ENCODE data around the gene PNPLA1.

Gene PNPLA1, protein sequence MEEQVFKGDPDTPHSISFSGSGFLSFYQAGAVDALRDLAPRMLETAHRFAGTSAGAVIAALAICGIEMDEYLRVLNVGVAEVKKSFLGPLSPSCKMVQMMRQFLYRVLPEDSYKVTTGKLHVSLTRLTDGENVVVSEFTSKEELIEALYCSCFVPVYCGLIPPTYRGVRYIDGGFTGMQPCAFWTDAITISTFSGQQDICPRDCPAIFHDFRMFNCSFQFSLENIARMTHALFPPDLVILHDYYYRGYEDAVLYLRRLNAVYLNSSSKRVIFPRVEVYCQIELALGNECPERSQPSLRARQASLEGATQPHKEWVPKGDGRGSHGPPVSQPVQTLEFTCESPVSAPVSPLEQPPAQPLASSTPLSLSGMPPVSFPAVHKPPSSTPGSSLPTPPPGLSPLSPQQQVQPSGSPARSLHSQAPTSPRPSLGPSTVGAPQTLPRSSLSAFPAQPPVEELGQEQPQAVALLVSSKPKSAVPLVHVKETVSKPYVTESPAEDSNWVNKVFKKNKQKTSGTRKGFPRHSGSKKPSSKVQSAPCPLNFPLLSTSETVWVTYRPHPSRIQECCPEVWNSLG

DNA sequence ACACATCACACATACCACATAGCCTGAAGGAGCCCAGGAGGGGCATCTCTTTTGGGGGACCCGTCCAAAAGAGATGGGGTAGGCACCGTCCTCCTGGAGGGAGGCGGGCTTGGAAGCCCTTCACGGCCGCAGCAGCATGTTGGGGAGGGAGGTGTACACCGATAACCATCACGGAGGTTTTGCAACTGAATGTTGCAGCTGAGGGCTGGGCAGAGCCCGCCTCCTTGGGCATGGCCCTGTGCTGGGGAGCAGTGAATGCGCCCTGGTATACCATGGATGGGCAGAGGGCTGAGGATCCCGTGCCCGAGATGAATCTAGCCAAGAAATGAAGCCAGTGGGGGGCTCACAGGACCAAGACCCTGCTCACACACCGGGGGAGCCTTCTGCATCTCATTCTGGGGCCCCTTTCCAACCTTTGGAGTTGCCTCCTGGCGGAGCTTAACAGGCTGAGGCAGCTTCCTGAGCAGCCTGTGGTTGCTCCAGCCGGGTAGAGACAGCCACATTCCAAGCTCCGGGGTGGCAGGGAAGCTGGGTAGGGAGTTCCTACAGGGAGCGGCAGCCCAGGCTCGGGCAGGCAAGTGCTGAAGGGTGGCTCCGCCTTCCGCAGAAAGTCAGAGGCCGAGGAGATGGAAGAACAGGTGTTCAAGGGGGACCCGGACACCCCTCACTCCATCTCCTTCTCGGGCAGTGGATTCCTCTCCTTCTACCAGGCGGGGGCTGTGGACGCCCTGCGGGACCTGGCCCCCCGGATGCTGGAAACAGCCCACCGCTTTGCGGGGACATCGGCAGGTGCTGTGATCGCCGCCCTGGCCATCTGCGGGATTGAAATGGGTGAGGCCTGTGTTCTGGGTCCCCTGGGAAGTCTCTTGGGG lies at the start of gene PNPLA1:
TSS of gene PNPLA1 (plus strand) at position 227 of the 872 bp plus-strand sequence. CDS start at position 627, 400 bp downstream.
- no peak for DNase-seq (ENCODE audit: low spot score)

DNA sequence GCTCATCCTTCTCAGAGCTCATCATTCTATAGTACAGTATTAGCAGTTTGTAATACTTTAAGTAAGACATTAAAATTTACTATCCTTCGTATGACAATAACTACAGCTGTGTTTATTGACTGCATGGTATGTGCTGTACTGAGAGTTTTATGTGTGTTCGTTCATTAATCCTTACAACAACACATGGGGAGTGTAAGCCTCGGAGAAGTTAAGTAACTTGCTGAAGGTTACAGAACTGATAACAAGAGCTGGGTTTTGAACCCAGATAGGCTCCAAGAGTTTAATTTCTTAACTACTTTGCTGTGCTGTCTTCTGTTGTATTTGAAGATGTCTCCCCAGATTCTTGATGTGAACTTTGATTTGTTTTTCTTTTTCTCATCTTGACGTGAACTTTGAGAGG lies 49.6 kb upstream of the PNPLA1 start:
- no peak overlapping the region for H3K4me3 ChIP-seq
- no peak for DNase-seq (ENCODE audit: low spot score)
- TF ChIP-seq, protein P1, sequence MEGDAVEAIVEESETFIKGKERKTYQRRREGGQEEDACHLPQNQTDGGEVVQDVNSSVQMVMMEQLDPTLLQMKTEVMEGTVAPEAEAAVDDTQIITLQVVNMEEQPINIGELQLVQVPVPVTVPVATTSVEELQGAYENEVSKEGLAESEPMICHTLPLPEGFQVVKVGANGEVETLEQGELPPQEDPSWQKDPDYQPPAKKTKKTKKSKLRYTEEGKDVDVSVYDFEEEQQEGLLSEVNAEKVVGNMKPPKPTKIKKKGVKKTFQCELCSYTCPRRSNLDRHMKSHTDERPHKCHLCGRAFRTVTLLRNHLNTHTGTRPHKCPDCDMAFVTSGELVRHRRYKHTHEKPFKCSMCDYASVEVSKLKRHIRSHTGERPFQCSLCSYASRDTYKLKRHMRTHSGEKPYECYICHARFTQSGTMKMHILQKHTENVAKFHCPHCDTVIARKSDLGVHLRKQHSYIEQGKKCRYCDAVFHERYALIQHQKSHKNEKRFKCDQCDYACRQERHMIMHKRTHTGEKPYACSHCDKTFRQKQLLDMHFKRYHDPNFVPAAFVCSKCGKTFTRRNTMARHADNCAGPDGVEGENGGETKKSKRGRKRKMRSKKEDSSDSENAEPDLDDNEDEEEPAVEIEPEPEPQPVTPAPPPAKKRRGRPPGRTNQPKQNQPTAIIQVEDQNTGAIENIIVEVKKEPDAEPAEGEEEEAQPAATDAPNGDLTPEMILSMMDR (IDR thresholded peaks at IDR 0.05) = no peak
- no peak overlapping the region for H3K27ac ChIP-seq

More for the DNA sequence above, at the start of gene PNPLA1:
- TF ChIP-seq, protein P1 (IDR thresholded peaks at IDR 0.05) = no peak
- H3K27ac ChIP-seq = no peak within 1 kb of the TSS
- H3K4me3 ChIP-seq = no peak within 1 kb of the TSS

DNA sequence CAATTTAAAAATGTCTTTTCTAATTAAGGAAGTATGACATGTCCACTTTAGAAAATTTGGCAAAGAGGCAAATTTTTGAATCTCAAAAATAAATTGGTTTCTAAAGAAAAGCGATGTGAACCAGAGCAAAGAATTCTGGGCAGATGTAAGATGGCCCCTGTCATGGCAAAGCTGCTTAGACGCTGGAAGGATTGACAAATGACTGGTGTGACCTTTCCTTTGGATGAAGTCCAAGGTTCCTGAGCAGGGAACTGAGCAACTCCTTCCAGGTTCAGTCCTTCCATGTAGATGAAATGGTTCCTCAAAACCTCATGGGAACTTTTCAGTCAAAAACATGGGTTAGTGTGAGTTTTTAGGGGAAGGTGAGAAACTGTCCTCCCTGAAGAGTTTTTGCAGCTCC lies 48.2 kb upstream of the PNPLA1 start:
- H3K27ac ChIP-seq = no peak overlapping the region
- no peak for DNase-seq (ENCODE audit: low spot score)
- TF ChIP-seq, protein P1 (IDR thresholded peaks at IDR 0.05) = no peak
- H3K4me3 ChIP-seq = no peak overlapping the region

DNA sequence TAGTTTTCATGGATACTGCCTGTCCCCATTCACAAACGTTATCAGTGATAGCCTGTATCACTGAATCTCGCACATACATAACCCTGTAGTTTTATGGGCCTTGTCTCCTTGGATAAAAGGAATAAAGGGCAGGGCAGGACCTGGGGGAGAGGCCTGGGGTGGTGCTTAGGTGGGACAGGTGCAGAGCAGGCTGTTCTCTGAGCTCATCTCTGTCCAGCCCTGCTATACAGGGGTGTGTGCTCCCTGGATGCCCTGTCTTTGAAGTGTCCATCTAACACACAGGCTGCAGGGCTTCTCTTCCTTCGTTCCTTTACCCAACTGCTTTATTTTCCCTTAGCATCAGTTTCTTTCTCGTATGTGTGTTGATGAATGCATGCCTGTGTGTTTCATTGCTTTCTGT lies 46.9 kb upstream of the PNPLA1 start:
- Histone ChIP-seq H3K4me3 (no peak overlapping the region), H3K27ac (no peak overlapping the region)
- TF ChIP-seq, protein P1 (IDR thresholded peaks at IDR 0.05) = no peak
- no peak for DNase-seq (ENCODE audit: low spot score)

DNA sequence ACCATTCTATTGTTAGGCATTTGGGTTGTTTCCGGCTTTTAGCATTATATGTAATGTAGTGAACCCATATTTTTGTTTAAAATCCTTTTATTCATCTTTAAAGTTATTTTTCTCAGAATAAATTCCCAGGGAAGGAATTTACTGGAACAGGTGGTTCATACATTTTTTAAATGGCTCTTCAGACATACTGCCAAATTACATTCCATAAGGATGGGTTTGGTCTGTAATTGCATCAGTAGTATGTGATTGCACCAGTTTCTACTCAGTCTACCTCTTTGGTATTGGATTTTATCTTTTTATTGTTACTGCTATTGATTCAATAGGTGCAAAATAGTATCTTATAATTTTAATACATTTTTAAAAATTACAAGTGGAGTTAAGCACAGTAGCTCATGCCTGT lies 46.2 kb upstream of the PNPLA1 start:
- TF ChIP-seq, protein P1 (IDR thresholded peaks at IDR 0.05) = no peak
- no peak for DNase-seq (ENCODE audit: low spot score)
- no peak overlapping the region for H3K27ac ChIP-seq
- no peak overlapping the region for H3K4me3 ChIP-seq

DNA sequence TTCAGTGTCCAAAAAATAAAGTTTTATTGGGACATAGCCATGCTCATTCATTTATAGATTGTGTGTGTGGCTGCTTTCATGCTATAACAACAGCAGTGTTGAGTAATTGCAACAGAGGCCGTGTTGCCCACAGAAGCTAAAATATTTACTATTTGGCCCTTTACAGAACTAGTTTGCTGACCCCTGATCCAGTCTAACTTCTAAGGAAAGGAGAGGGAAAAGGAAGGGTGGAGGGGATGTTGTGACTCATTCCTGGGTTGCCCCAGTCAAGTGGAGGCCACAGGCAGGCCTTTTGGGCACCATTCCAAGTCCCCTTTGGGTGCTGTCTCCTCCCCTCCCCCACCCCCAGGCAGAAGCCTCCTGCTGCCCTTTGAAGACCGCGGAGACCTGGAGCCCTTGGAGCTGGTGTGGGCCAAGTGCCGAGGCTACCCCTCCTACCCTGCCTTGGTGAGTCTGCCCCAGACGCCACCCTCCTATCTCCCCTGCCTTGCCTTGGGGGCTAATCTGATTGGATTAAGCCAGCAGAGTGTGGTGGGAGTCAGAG lies 44.9 kb upstream of the PNPLA1 start:
- H3K4me3 ChIP-seq = no peak overlapping the region
- no peak for DNase-seq (ENCODE audit: low spot score)
- TF ChIP-seq, protein P1 (IDR thresholded peaks at IDR 0.05) = no peak
- no peak overlapping the region for H3K27ac ChIP-seq

Measured in coronary artery (tissue), 2 donors.